ENCODE measurements around the gene CDK9.

GRCh38 chr9:127781806-127782205, 4.0 kb upstream of the CDK9 start:
- TF ChIP-seq ZFP30 (CRISPR knock-in tag; IDR thresholded peaks at IDR 0.05): no peak
- no peak for TF ChIP-seq PATZ1 (CRISPR knock-in tag; IDR thresholded peaks at IDR 0.05; ENCODE audit: borderline replicate concordance)
- no peak for TF ChIP-seq RARB (CRISPR knock-in tag; IDR thresholded peaks at IDR 0.05)
- no peak for TF ChIP-seq ARNTL (CRISPR knock-in tag; IDR thresholded peaks at IDR 0.05; ENCODE audit: borderline replicate concordance, low read depth)
- TF ChIP-seq ZC3H10 (CRISPR knock-in tag; IDR thresholded peaks at IDR 0.05): no peak
- TF ChIP-seq POU6F1 (CRISPR knock-in tag; IDR thresholded peaks at IDR 0.05; ENCODE audit: borderline replicate concordance, low read depth): no peak

Data from SK-N-SH treated with all-trans-retinoic acid at 6 μM for 48 hours (cell line).